Psoas muscle (tissue), 8 donors: Measurements from ENCODE around the gene ASXL1. TPM values are rescaled to one million over a fixed set of nuclear protein-coding genes. Genes with fewer than 3 reads are reported as not detected.

ENCODE experiments used
- ATAC-seq, 4 donors: fragments of 200-7000 bp; cut with Tn5 transposase; one replicate each; pipeline ENCODE4 v1.9.1; 2020; ENCODE audit warnings: moderate library complexity in 3 of 4, mild to moderate bottlenecking in 2 of 4
- DNase-seq, 2 donors: peaks; one replicate each; pipeline ENCODE4 v3.0.0-alpha.2; 2020
- H3K27ac ChIP-seq: fragments of 200-600 bp; one replicate; pipeline ENCODE4 v1.8.0; 2022
- H3K27me3 ChIP-seq, 3 donors: fragments of 200-600 bp in 1 of 3; one replicate each; pipeline versions ENCODE4 v1.6.1 to v1.8.0; 2013 to 2022; ENCODE audit warnings: low read length in 2 of 3, mild to moderate bottlenecking in 2 of 3, moderate library complexity in 1 of 3; ENCODE audit not compliant: insufficient read depth in 3 of 3
- H3K36me3 ChIP-seq, 2 donors: fragments of 200-600 bp in 1 of 2; one replicate each; pipeline versions ENCODE4 v1.6.1 to v1.8.0; 2013 to 2022; ENCODE audit warnings: low read depth in 1 of 2, mild to moderate bottlenecking in 1 of 2, moderate library complexity in 1 of 2; ENCODE audit not compliant: insufficient read depth in 1 of 2
- H3K4me1 ChIP-seq: fragments of 200-600 bp; one replicate; pipeline ENCODE4 v1.8.0; 2022
- H3K4me3 ChIP-seq: fragments of 200-600 bp; one replicate; pipeline ENCODE4 v1.8.0; 2022; ENCODE audit warnings: mild to moderate bottlenecking
- H3K9me3 ChIP-seq: fragments of 200-600 bp; one replicate; pipeline ENCODE4 v1.8.0; 2022
- CTCF ChIP-seq: fragments of 200-600 bp; IDR thresholded peaks from one replicate; pipeline ENCODE4 v1.8.0; 2022; ENCODE audit warnings: antibody characterized with exemption
- WGBS, 3 donors: extraction: QIAGEN DNeasy Blood & Tissue Kit; methylation state at CpG; one replicate each; pipeline versions ENCODE4 v1.1.6 to v1.1.7; 2013; 5-methylcytosine and 5-hydroxymethylcytosine counted together
- intact Hi-C, 2 donors: fragments of 100-400 bp; cut with DNase I; formaldehyde crosslinking; loops; one replicate each; pipeline versions ENCODE4 v1.11.0 to v1.14.2; 2022
- polyA plus RNA-seq, 3 donors: library from polyadenylated mRNA; stranded (reverse); fragments of 200-250 nt; gene quantifications; one replicate each; pipeline ENCODE4 v1.2.3, GENCODE V29; 2013
- total RNA-seq, 4 donors: library from RNA; stranded (reverse); fragmentation: NEBNext Ultra II Directional in 2 of 4; extraction: Animal tissue kit (Norgen Biotek cat#: 25700) in 2 of 4; gene quantifications; one replicate each; pipeline versions ENCODE4 v1.2.1 to v1.2.4, GENCODE V29; 2021 to 2023
- donor health status: healthy with polysubstance abuse.
- donor health status: DM: no; HTN: no; CAD: no; lungs with moderate emphysema.
- donor health status: Bipolar disorder and iron deficiency.
- donor health status: healthy.
- donor health status: DM: yes; HTN: yes; CAD: no.
- donor health status: DM: no; HTN: no; CAD: no.
- donor health status: DM: no; HTN: no; CAD: no.
- donor health status: DM: yes; HTN: yes; CAD: no.

The ASXL1 gene
- total and polyA plus RNA-seq, 7 donors, result 18.5 to 52.0 (median 23.2) TPM

- Histone ChIP-seq H3K4me1 (peaks cover 11% of the 10 kb centered on the region), H3K27me3 (no peaks in the 10 kb centered on the region), H3K27ac (no peak overlapping the region), H3K9me3 (no peaks in the 10 kb centered on the region), H3K4me3 (no peak overlapping the region), H3K36me3 (no peaks in the 10 kb centered on the region)
- no peak for TF ChIP-seq CTCF
- no peak for DNase-seq
- intact Hi-C loops, result no loop called here
- ATAC-seq, result no peak
- WGBS, 3 donors, result 81 to 92% (median 85%) methylated on average over 12 of the region's 12 CpGs
These were observed 100.7 kb downstream of the ASXL1 start for GRCh38 chr20:32458837-32459220.

- no peak for TF ChIP-seq CTCF
- 78 to 91% (median 84%) methylated on average over 15 of the region's 15 CpGs for WGBS, 3 donors
- intact Hi-C loops, result no loop called here
- no peak for ATAC-seq
- Histone ChIP-seq H3K27ac (no peak overlapping the region), H3K27me3 (no peaks in the 10 kb centered on the region), H3K4me1 (peaks cover 6% of the 10 kb centered on the region), H3K9me3 (no peaks in the 10 kb centered on the region), H3K4me3 (no peak overlapping the region), H3K36me3 (no peaks in the 10 kb centered on the region)
- DNase-seq, result no peak
These were observed 102.1 kb downstream of the ASXL1 start for GRCh38 chr20:32460231-32460630.

- H3K4me3 ChIP-seq, result no peak overlapping the region
- H3K36me3 ChIP-seq, result no peaks in the 10 kb centered on the region
- peaks cover 2% of the 10 kb centered on the region for H3K4me1 ChIP-seq
- intact Hi-C loops, result no loop called here
- no peaks in the 10 kb centered on the region for H3K27me3 ChIP-seq
- ATAC-seq, result no peak
- WGBS, 3 donors, result 89 to 94% (median 90%) methylated on average over 23 to 24 of the region's 24 CpGs
- no peak overlapping the region for H3K27ac ChIP-seq
- DNase-seq, result no peak
- H3K9me3 ChIP-seq, result no peaks in the 10 kb centered on the region
- no peak for TF ChIP-seq CTCF
These were observed 102.7 kb downstream of the ASXL1 start for GRCh38 chr20:32460683-32461320.

GRCh38 chr20:32461836-32462600 is 103.9 kb downstream of the ASXL1 start:
- Histone ChIP-seq H3K4me3 (no peak overlapping the region), H3K9me3 (no peaks in the 10 kb centered on the region), H3K27me3 (no peaks in the 10 kb centered on the region), H3K4me1 (peaks cover under 1% of the 10 kb centered on the region), H3K36me3 (no peaks in the 10 kb centered on the region), H3K27ac (no peak overlapping the region)
- TF ChIP-seq CTCF, result no peak
- ATAC-seq (no peak), DNase-seq (no peak)
- WGBS, 3 donors, result 92 to 94% (median 92%) methylated on average over 16 to 17 of the region's 17 CpGs
- intact Hi-C loops, result no loop called here
